SK-N-SH treated with all-trans-retinoic acid at 6 μM for 48 hours (cell line): ENCODE data around the gene PTPN11.
"Not testable (repeated sequence)": the region's sequence is repeated elsewhere in the genome, so short reads cannot be mapped to it uniquely, and the experiment has no call there.

Source experiments
- ATAC-seq: fragments of 200-7000 bp; cut with Tn5 transposase; 3 replicates; pipeline ENCODE4 v1.9.1; 2020; ENCODE audit warnings: mild to moderate bottlenecking, moderate library complexity
- ARNTL ChIP-seq: fragments of 450-650 bp; formaldehyde crosslinking; IDR thresholded peaks from 2 replicates; pipeline ENCODE4 v1.5.0; 2020; ENCODE audit warnings: low read depth, mild to moderate bottlenecking, moderate library complexity, borderline replicate concordance
- BACH2 ChIP-seq: fragments of 250-450 bp; sonication (Bioruptor Pico); IDR thresholded peaks from 2 replicates; pipeline ENCODE4 v1.9.0; 2021; ENCODE audit warnings: mild to moderate bottlenecking, borderline replicate concordance
- CREB5 ChIP-seq: fragments of 250-450 bp; sonication (Bioruptor Pico); IDR thresholded peaks from 2 replicates; pipeline ENCODE4 v1.5.1; 2020; ENCODE audit warnings: low read depth, mild to moderate bottlenecking, moderate library complexity
- CSDC2 ChIP-seq: fragments of 250-450 bp; sonication (Bioruptor Pico); IDR thresholded peaks from 2 replicates; pipeline ENCODE4 v1.5.0; 2020; ENCODE audit warnings: mild to moderate bottlenecking, moderate library complexity
- CSRNP3 ChIP-seq: fragments of 250-450 bp; sonication (Bioruptor Pico); IDR thresholded peaks from 2 replicates; pipeline ENCODE4 v1.5.1; 2021; ENCODE audit warnings: mild to moderate bottlenecking, moderate library complexity
- ESRRG ChIP-seq: fragments of 250-450 bp; sonication (Bioruptor Pico); IDR thresholded peaks from 2 replicates; pipeline ENCODE4 v1.6.1; 2021; ENCODE audit warnings: mild to moderate bottlenecking
- GLIS3 ChIP-seq: fragments of 250-450 bp; sonication (Bioruptor Pico); IDR thresholded peaks from 2 replicates; pipeline ENCODE4 v1.5.0; 2020; ENCODE audit warnings: mild to moderate bottlenecking, moderate library complexity
- OSR1 ChIP-seq: fragments of 250-450 bp; sonication (Bioruptor Pico); IDR thresholded peaks from 2 replicates; pipeline ENCODE4 v1.8.0; 2022; ENCODE audit warnings: moderate library complexity, mild to moderate bottlenecking, inconsistent platforms
- PPARA ChIP-seq: fragments of 250-450 bp; sonication (Bioruptor Pico); IDR thresholded peaks from 2 replicates; pipeline ENCODE4 v1.5.0; 2020; ENCODE audit warnings: mild to moderate bottlenecking, borderline replicate concordance
- RARB ChIP-seq: fragments of 250-450 bp; sonication (Bioruptor Pico); IDR thresholded peaks from 2 replicates; pipeline ENCODE4 v1.8.0; 2021; ENCODE audit warnings: mild to moderate bottlenecking, moderate library complexity
- SNAI2 ChIP-seq: fragments of 250-450 bp; sonication (Bioruptor Pico); IDR thresholded peaks from 2 replicates; pipeline ENCODE4 v1.5.0; 2020; ENCODE audit warnings: mild to moderate bottlenecking, moderate library complexity
- TCF4 ChIP-seq: fragments of 250-450 bp; sonication (Bioruptor Pico); IDR thresholded peaks from 2 replicates; pipeline ENCODE4 v1.8.0; 2021; ENCODE audit warnings: mild to moderate bottlenecking, moderate library complexity, borderline replicate concordance
- TOX ChIP-seq: fragments of 250-450 bp; sonication (Bioruptor Pico); IDR thresholded peaks from 2 replicates; pipeline ENCODE4 v1.8.0; 2021; ENCODE audit warnings: mild to moderate bottlenecking, moderate library complexity, borderline replicate concordance
- TSHZ2 ChIP-seq: fragments of 250-450 bp; sonication (Bioruptor Pico); IDR thresholded peaks from 2 replicates; pipeline ENCODE4 v1.5.0; 2020; ENCODE audit warnings: mild to moderate bottlenecking, moderate library complexity
- ZC3H10 ChIP-seq: fragments of 250-450 bp; sonication (Bioruptor Pico); IDR thresholded peaks from 2 replicates; pipeline ENCODE4 v1.5.1; 2021; ENCODE audit warnings: mild to moderate bottlenecking, moderate library complexity
- ZFP3 ChIP-seq: fragments of 250-450 bp; sonication (Bioruptor Pico); IDR thresholded peaks from 2 replicates; pipeline ENCODE4 v1.5.0; 2020; ENCODE audit warnings: mild to moderate bottlenecking, moderate library complexity
- ZFP30 ChIP-seq: fragments of 450-650 bp; formaldehyde crosslinking; IDR thresholded peaks from 2 replicates; pipeline ENCODE4 v1.5.0; 2022; ENCODE audit warnings: mild to moderate bottlenecking, moderate library complexity
- ZNF565 ChIP-seq: fragments of 450-650 bp; formaldehyde crosslinking; conservative IDR thresholded peaks from 2 replicates; pipeline ENCODE4 v1.5.0; 2020; ENCODE audit warnings: low read depth, mild to moderate bottlenecking, moderate library complexity
- ZNF70 ChIP-seq: fragments of 450-650 bp; formaldehyde crosslinking; IDR thresholded peaks from 2 replicates; pipeline ENCODE4 v1.5.0; 2020; ENCODE audit warnings: mild to moderate bottlenecking, moderate library complexity
- ZNF8 ChIP-seq: fragments of 450-650 bp; formaldehyde crosslinking; IDR thresholded peaks from 2 replicates; pipeline ENCODE4 v1.5.0; 2020; ENCODE audit warnings: mild to moderate bottlenecking, moderate library complexity

Gene PTPN11

GRCh38 chr12:112456029-112456428 is 37.3 kb downstream of the PTPN11 start:
- no peak for ATAC-seq
- TF ChIP-seq ZNF8 (CRISPR knock-in tag) = no peak
- no peak for TF ChIP-seq ZC3H10 (CRISPR knock-in tag)
- TF ChIP-seq TCF4 = no peak
- no peak for TF ChIP-seq TSHZ2 (CRISPR knock-in tag)
- no peak for TF ChIP-seq OSR1 (CRISPR knock-in tag)
- no peak for TF ChIP-seq ZFP30
- no peak for TF ChIP-seq RARB
- no peak for TF ChIP-seq ZNF565 (CRISPR knock-in tag)
- TF ChIP-seq ESRRG (CRISPR knock-in tag) = no peak
- no peak for TF ChIP-seq TOX
- no peak for TF ChIP-seq ZNF70
- no peak for TF ChIP-seq SNAI2 (CRISPR knock-in tag)
- TF ChIP-seq CREB5 = no peak
- TF ChIP-seq PPARA (CRISPR knock-in tag) = no peak
- no peak for TF ChIP-seq BACH2 (CRISPR knock-in tag)
- no peak for TF ChIP-seq ARNTL

- ATAC-seq = not testable (repeated sequence)
These were observed 38.4 kb downstream of the PTPN11 start for GRCh38 chr12:112457142-112457541.

- TF ChIP-seq SNAI2 (CRISPR knock-in tag) (no peak), CSRNP3 (no peak), TOX (no peak), GLIS3 (CRISPR knock-in tag) (no peak), PPARA (CRISPR knock-in tag) (no peak), ZNF8 (CRISPR knock-in tag) (no peak), ZNF70 (no peak), BACH2 (CRISPR knock-in tag) (no peak), CREB5 (no peak), OSR1 (CRISPR knock-in tag) (no peak), ZC3H10 (CRISPR knock-in tag) (no peak), ESRRG (CRISPR knock-in tag) (no peak)
- TF ChIP-seq, all 23 proteins: peak for 0
These were observed 39.6 kb downstream of the PTPN11 start for GRCh38 chr12:112458330-112458729.

GRCh38 chr12:112458751-112459150 is 40.0 kb downstream of the PTPN11 start:
- ATAC-seq = no peak
- TF ChIP-seq CREB5 (no peak), ZNF8 (CRISPR knock-in tag) (no peak), SNAI2 (CRISPR knock-in tag) (no peak), TOX (no peak), PPARA (CRISPR knock-in tag) (no peak), ZFP30 (no peak), ZNF565 (CRISPR knock-in tag) (no peak), TCF4 (no peak), CSDC2 (no peak), ZFP3 (CRISPR knock-in tag) (no peak), GLIS3 (CRISPR knock-in tag) (no peak), ARNTL (no peak)

More at GRCh38 chr12:112458330-112458729, 39.6 kb downstream of the PTPN11 start:
- no peak for ATAC-seq
